Activated CD8-positive, alpha-beta memory T cell treated with anti-CD3 and anti-CD28 coated beads for 24 hours (primary cell): ENCODE results near the gene KRTAP1-1.
"Not testable (repeated sequence)": the region's sequence is repeated elsewhere in the genome, so short reads cannot be mapped to it uniquely, and the experiment has no call there.

Source experiments
- DNase-seq: peaks from one replicate; pipeline ENCODE4 v3.0.0-alpha.2; 2020

KRTAP1-1 gene

DNA sequence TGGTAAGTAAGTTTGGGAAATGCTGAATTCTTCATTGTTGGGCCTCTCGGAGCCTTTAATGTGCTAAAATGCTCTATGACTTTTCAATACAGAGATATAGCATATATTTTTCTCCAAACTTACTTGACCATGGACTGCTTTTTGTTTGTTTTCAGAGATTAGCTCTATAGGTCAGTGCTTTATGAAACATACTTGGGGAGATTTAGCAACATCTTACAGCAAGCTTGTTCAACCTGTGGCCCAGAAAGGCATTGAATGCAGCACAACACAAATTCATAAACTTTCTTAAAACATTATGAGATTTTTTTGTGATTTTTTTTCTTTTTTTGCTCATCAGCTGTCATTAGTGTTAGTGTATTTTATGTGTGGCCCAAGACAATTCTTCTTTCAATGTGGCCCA lies 31.3 kb downstream of the KRTAP1-1 start:
- no peak for DNase-seq

DNA sequence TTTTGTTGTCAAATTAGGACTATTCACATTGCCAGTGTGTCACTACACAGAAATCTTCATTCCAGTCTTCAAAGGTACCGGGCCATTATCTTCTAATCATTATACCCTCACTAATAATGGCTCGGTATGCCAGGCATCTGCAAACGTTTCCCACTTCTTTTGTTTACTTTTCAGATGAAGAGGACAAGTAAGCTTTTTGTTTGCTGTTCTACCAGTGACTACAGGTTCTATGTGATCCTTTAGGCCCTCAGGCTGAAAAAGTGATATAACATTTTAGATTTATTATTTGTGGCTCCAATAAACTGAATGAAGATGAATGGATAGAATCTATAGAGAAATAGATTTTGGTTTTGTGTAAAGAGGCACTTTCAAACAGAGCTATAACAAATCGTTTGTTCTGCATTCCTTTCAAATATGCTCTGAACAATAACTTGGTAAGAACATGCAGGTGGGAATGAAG lies 31.9 kb downstream of the KRTAP1-1 start:
- DNase-seq, result no peak

DNA sequence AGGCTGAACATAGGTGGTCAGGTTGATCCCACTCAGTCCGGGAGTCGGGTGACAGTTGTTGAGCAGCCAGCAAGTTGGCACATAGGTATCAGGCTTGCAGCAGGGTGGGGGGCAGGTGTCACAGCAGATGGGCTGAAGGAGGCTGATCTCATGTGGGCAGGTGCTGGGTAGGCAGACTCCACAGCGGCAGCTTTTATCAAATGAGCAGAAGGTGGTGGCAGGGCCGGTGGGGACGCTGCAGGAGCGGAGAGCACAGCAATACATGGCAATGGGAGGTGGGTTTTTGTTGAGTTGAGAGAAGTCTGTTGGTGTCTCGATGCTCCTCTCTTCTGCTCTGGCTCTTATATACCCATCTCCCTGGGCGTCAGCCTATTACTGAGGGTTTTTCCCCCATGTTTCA lies 32.4 kb downstream of the KRTAP1-1 start, which contains the start of gene KRTAP3-1:
TSS of gene KRTAP3-1 (minus strand) at position 318 of the 400 bp plus-strand sequence. CDS start at position 264, 54 bp downstream.
- DNase-seq, result no peak

DNA sequence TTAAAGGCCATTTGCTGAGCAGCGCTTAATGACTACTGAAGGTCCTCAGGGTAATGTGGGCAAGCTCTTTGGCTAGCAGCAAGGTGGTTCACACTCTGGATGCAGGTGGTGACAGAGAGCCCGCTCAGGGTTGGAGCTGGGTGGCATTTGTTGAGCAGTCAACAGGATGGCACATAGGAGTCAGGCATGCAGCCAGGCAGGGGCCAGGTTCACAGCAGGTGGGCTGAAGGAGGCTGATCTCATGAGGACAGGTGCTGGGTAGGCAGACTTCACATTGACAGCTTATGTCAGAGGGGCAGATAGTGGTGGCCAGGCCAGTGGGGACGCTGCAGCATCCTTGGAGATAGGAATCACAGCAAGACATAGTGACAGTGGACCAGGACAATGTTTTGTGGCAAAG lies 36.9 kb downstream of the KRTAP1-1 start:
- no peak for DNase-seq

DNA sequence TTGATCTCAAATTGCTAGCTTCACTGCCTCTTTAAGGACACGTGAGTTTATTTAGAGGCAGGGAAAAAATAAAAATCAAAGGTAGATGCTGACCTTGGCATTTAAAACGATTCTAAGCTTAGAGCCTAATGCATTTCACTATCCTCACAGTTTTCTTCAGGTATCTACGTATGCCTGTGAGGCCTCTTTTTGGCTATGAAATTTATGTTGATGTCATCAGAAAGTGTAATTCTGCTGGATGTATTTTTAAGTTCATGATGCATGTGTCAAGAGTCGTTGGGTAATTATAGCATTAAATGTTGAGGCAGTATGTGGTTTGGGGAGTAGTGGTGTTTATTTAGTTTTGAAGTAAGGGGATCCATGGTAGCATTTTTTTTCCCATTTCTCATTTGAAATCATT lies 37.3 kb downstream of the KRTAP1-1 start:
- DNase-seq, result no peak

DNA sequence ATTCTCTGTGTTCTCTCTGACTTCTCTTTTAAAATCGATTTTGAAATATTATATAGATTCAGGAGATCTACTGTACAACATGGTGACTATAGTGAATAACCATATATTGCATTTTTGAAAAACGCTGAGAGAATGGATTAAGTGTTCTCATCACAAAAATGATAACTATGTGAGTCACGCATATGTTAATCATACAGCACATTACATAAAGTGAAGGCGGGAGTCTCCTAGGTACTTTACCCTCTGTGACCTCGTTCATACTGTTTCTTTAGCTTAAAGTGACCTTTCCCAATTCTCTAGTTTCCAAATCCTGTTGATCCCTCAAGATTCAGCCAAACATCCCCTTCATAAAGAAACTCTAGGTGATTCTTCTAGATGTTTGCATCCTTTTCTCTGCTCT lies 38.4 kb downstream of the KRTAP1-1 start:
- no peak for DNase-seq

DNA sequence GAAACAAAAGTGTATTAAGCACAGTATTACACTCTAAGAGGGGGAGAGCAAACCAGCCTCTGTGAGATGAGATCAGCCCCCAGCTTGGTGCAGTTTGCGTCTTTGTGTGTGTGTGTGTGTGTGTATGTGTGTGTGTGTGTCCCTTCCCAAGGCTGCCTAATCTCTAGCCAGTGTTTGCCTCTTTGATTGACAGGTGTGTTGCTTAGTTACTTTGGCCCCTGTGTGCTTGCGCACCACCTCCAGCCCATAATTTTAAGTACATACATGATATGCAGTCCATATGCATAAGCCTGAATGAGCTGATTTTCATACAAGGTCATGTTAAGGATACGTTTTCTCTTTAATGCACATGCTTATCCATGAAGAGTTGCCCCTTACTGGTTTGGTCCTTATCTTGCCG lies 39.5 kb downstream of the KRTAP1-1 start:
- DNase-seq, result no peak

DNA sequence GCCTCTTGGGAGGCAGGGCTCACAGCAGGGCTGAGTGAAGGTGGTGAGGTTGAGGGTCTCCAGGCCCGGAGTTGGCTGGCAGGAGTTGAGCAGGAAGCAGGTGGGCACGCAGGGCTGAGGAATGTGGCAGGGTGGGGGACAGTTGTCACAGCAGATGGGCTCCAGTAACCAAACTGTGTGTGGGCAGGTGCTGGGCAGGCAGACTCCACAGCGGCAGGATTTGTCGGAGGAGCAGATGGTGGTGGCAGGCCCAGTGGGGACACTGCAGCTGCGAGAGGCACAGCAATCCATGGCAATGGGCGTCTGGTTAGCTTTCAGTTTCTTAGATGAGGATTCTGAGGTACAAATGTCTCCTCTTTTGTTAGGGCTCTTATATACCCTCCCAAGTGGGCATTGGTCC lies 41.7 kb downstream of the KRTAP1-1 start, which contains the start of gene KRTAP3-2:
TSS of gene KRTAP3-2 (minus strand) at position 344 of the 400 bp plus-strand sequence. CDS start at position 291, 53 bp downstream.
- DNase-seq, result not testable (repeated sequence)

DNA sequence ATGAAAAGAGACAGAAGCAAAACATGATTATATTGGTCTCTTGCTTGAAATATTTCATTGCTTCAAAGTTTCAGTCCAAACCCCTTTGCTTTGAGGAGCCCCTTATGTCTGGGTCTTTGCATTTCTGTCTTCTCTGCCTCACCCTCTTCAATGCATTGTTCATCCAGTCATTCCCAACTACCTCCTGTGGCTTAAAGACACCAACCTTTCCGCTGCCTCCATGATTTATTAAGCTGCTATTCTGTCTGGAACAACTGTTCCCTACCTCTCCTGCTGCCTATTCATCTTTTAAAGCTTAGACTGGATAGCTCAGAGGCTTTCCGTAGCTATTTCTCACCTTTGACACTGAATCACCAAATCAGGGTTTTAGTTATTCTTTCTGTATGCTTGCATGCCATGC lies 43.9 kb downstream of the KRTAP1-1 start:
- DNase-seq, result no peak

DNA sequence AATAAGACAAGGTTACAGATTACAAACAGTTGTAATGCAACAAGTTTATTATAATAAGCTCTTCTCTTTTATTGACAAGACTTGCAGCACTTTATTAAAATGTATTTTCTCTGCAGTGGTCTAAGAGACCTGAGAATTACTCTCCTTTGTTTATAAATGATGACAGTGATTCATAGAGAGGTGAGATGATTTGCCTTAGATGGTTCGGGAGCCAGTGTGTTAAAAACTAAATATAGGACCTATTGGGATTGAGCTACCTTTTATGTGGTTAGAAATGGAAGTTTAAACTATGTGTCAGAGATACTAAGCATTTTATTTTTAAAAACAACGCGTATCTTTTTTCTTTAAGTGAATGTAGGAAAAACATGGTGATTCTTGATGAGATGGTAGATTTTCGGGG lies 44.4 kb downstream of the KRTAP1-1 start:
- no peak for DNase-seq

DNA sequence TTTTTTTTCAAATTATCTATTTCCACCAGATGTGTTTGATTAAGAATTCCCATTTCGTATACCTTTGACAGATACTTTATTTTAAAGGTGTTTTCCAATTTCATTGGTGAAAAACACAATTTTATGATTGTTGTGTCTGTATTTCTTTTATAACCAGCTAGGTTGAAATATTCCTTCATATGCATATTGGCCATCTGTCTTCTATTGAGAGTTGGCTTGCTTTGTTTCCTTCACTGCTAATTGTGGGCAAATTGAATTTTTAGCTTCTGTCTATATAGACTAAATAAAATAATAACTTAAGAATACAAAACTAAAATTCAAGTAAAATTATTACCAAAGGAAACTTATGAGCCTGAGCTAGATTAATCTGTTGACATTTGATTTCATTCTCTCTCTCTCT lies 46.1 kb downstream of the KRTAP1-1 start:
- DNase-seq, result no peak

DNA sequence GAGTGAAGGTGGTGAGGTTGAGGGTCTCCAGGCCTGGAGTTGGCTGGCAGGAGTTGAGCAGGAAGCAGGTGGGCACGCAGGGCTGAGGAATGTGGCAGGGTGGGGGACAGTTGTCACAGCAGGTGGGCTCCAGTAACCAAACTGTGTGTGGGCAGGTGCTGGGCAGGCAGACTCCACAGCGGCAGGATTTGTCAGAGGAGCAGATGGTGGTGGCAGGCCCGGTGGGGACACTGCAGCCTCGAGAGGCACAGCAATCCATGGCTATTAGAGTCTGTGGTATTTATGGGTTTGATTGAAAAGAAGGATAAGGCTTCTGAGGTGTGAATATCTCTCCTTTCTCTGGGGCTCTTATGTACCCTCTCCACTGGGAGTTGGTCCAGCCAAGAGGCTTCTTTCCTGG lies 47.4 kb downstream of the KRTAP1-1 start, which contains the start of gene KRTAP3-3:
TSS of gene KRTAP3-3 (minus strand) at position 326 of the 400 bp plus-strand sequence. CDS start at position 259, 67 bp downstream.
- DNase-seq, result no peak

DNA sequence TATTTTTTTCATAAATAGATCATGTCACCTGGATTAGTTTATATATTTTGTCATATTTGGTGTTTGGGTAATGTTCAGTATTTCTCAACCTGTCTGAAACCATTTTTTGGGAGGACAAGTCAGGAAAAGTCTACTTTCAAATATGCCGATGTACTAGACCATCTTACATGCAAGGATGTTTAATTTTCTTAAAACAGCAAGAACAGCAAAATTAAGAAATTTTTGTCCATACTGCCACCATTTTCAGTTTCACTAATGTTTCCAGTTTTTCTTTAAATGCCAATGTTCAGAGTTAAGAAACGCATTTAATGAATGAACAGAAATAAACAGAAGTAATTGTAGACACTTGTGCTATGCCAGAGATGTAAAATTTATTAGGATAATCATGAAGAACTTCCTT lies 48.2 kb downstream of the KRTAP1-1 start:
- DNase-seq, result no peak

DNA sequence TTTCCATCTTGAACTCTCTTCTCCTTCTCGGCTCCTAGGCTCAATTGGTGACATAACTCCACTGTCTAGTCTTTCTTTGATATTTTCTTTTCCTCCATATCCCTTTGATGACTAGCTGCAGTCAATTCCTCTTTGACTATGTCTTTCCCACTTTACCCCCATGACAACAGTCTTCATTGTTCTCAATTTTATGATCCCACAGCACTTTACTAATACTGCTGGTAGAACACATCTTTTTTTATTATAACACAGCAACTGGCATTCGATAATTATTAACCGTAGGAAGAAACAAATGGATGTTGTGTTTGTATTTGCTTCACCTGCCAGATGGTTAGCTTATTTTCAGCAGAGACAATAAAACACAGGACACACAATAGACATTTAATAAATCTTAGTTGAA lies 48.6 kb downstream of the KRTAP1-1 start:
- no peak for DNase-seq
